IPS-18c (cell line): ENCODE measurements around the gene MED26.
A peak's percentile ranks its signal among the peaks of the same experiment; 100 is the strongest.

Source experiments
- H3K4me3 ChIP-seq: 2 replicates; pipeline ENCODE4 v1.7.0; 2013; ENCODE audit warnings: low read depth, mild to moderate bottlenecking, low read length, moderate library complexity; ENCODE audit not compliant: insufficient read depth
- H3K9me3 ChIP-seq: one replicate; pipeline ENCODE4 v1.6.1; 2013; ENCODE audit warnings: mild to moderate bottlenecking, low read length, moderate library complexity; ENCODE audit not compliant: control insufficient read depth, insufficient read depth

The MED26 gene

DNA sequence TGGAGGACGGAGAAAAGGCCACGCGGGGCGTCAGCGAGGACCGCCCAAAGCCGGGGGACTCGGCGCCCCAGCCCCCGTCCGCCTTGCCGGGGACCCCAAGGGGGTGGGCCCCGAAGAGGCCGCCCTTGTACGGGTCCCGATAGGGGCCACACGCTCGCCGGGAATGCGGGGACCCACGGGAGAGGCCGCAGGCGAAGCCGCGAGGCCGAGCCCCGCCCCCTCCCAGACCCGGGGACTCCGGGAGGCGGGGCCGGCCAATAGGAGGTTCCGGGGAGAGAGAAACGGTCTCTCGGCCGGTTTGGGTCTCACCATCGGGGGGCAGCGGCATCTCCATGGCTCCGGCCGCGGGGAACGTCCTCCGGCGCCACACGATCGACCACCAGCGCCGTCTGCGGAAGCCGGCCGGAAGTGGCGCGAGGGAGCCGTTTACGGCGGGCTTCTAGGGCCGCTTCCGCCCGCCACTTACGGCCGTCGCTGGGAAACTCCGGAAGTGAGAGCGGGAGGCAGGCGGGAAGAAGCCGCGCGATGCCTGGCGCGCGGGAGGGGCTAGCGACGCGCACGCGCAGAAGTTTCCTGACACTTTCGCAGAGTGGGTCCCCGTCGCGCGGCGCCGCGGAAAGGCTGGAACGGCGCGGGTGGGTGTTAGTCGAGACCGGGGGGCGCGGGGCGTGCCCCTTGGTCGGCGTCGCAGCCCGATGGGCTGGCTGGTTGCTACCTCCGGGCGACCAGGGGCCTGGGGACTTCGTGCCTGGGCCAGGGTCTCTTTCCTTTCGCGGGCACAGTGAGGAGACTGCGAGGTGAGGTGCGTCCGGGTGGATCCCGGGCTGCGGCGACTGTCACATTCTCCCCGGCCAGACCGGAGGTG lies 85.7 kb downstream of the MED26 start, which contains the start of gene CHERP:
Gene CHERP (minus strand): TSS at position 393 of the 865 bp plus-strand sequence. CDS start 59 bp downstream, at position 334.
- Histone ChIP-seq H3K9me3 (peaks cover 4% of the 10 kb centered on the region), H3K4me3 (peak within 1 kb of the TSS; percentile 76)

DNA sequence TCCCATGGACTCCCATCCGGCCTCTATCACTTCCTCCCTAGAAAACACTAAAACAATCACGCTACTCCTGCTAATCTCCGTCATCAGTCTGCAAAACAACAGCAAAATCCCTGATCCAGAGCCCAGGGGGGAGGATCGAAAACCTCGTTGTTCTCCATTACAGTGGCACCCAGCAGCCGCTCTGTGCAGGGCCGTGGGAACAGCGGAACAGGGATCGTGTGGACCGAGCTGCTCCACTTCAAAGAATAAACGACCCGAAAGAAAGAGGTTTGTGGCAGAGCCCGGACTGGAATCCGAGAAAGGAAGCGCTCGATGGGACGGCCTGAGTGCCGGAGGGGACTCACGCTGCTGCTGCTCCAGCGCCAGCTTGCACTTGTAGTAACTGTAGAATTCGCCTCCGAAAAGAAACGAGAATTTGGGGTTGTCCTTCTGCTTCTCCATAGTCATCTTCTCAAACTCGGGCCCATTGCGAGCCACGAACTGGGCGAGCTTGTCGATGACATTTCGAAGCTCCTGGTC lies 86.4 kb downstream of the MED26 start:
- Histone ChIP-seq H3K9me3 (peaks cover 4% of the 10 kb centered on the region), H3K4me3 (peak overlapping the region; percentile 76)

DNA sequence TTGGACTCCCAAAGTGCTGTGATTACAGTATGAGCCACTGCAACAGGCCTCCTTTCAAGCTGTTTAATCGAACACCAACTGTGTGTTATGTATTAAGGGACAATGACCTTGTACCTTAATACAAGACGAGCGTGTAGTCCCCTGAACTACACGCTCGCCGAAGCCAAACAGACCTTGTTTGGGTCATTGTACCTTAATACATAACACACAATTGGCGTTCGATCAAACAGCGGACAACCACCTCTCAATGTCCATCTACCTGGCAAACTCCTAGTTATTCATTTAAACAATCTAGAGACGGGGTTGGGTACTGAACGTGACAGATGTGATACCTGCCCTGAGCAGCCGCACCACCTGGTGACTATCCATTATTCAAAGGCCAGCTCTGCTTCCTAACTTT lies 87.1 kb downstream of the MED26 start:
- Histone ChIP-seq H3K9me3 (peaks cover 4% of the 10 kb centered on the region), H3K4me3 (peak overlapping the region; percentile 76)

DNA sequence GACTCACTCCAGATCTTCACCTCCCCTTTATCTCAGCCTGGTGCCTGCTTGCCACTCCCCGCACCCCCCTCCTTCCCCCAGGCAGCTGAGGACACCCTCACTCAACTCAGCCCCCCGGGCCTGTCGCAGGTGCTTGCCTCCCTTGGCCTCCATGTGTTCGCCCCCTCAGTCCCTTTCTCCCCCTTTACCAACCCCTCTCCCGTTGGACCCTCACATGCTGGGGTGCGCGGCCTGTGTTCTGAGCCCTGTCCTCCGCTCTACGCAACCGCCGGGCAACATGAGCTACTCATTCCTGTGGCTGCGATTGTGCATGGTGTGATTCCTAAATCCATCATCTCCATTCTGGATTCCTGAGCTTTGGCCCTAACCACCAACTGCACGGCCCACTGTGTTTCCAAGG lies 90.9 kb downstream of the MED26 start:
- Histone ChIP-seq H3K4me3 (no peak overlapping the region), H3K9me3 (peaks cover 2% of the 10 kb centered on the region)

DNA sequence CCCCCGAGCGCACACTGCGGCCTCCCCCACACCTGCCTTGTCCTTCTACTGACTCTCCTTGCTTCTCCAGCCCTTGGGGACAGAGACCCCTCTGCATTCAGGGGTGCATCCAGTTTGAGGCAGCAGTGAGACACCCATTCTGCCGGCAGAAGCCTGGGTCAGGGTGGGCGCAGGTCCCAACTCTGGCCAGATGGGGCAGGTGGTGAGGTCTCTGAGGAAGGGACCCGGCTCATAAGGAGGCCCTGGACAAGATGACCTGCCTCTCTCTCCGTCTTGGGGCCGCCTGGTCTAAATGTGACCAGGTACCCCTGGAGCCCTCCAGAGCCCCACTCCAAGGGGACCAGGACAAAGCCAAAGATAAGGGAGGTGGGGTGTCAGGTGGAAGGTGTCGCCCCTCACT lies 91.9 kb downstream of the MED26 start:
- peaks cover 2% of the 10 kb centered on the region for H3K9me3 ChIP-seq

DNA sequence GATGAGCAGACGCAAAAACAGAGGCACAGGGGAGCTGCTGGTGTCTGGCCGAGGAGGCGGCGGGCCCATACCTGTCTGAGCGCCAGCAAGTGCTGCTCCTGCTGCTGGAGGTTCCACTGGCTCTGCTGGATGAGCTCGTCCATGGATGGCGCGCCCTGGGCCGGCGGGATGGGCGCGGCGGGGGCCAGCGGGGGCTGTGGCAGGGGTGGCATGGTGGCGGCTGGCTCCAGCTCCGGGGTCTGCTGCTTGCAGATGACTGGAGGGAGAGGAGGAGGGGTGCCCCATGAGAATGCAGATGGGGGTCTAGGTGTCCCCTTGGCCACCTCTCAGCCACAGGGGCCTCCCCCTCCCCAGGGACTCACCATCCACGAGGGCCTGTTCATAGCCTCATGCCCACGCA lies 92.6 kb downstream of the MED26 start:
- H3K9me3 ChIP-seq: peaks cover 2% of the 10 kb centered on the region
- no peak overlapping the region for H3K4me3 ChIP-seq

More for the DNA sequence above, 91.9 kb downstream of the MED26 start:
- H3K4me3 ChIP-seq: no peak overlapping the region

DNA sequence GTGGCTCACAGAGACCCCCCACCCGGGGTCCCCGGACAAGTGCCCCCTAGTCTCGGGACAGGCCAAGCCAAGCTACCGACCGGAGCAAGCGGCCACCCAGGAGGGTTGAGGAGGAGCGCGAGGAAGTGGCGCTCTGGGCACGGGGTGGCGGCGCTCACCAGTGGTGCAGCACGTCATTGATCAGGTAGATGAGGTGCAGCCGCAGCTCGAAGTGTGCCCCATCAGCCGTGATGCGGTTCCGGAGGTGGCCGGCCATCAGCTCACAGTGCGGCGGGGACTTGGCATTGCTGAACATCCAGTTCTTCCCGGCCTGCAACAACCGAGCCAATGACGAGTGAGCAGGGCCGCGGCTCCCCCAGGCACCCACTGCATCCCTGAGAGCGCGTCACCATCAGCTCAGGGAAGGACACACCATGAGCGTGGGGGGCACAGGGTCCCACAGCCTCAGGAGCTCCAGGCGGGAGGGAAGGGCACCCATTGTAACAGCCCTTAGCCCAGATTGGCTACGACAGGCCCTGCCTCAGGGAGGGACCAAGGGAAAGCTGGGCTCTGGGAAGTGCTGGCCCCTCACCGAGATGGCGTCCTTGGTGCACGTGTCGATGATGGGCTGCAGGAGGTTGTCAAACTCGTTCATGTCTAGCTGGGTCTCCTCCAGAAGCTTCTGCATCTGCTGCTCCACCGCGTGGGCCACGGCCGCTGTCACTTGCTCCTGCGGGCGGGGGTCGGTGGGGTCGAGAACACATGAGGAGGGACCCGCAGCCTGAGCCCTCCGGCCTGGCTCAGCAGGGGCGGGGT lies 95.4 kb downstream of the MED26 start:
- Histone ChIP-seq H3K4me3 (no peak overlapping the region), H3K9me3 (no peaks in the 10 kb centered on the region)

DNA sequence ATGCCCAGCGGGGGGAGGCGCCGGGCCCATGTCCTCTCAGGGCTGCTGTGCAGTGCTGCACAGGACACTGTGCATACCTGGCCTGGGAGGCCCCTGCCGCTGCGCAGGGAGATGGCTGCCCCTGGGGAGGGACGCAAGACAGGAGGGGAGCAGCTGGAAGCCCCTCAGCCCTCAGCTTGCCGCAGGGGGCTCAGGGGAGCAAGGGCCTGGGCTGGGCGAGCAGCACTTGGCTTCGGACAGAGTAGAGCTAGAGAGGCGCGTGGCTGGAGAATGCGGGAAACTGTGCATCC lies 96.7 kb downstream of the MED26 start:
- H3K4me3 ChIP-seq: no peak overlapping the region
- H3K9me3 ChIP-seq: no peaks in the 10 kb centered on the region

DNA sequence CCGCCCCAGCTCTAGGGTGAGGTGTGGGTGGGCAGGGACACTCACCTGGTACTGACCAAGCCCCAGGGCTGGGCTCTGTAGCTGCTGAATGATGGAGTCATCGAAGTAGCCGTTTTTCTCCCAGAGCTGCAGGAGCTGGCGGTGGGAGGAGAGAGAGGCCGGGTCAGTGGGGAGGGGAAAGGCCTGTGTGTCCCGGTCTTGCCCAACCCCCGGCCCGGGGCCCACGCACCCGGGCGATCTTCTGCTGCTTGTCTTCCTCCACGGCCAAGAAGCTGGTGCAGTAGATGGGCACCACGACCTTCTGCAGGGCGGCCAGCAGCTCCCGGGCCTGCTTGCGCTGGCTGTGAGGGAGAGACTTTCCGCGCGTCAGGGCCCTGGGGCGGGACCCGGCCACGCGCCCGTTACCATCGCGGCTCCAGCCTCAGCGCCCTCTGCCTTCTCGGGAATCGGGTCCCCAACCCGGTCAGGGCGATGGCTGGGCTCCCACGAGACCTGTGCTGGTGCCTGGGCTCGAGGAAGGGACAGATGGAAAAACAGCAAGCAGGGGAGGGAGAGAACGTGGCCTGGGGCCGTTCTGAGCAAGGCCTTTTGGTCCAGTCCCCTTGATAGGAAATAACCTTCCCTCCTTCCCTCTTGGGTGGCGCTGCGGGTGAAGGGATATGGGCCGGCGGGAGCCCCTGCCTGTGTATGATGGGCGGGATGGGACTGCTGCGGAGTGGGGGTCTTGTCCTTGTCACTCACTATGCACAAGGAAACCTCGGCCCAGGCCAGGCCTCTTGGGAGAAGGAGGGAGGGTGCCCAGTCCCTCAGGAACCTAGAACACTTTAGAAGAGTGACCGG lies 97.2 kb downstream of the MED26 start:
- Histone ChIP-seq H3K9me3 (no peaks in the 10 kb centered on the region), H3K4me3 (no peak overlapping the region)

DNA sequence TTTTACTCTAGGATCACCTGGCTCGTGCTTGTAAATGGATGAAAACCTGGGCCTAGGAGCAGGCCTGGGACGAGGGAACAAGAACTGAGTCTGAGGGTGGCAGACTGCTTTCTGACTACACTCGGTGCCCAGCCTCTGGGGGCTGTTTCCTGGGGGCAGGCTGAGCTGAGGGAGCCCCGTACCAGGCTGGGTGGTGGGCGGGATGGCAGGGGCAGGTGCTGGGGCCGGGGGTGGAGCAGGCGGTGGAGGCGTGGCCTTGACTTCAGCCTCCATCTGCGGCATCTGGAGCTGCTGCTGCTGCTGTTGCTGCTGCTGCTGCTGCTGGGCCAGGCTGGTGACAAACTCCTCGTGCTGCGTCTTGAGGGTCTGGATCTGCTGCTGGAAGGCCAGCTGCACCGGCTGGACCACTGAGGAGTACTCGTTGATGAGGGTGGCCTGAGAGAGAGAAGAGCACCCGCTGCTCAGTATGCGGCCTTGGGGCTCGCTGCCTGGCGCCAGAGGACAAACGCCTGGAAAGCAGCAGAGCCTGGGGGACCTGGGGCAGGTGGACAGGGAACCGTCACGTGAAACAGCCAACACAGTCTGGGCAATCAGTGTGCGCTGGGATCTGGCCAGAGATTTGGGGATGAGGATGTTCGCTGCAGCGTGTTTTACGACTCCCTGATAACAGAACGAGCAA lies 98.4 kb downstream of the MED26 start:
- Histone ChIP-seq H3K4me3 (no peak overlapping the region), H3K9me3 (no peaks in the 10 kb centered on the region)

DNA sequence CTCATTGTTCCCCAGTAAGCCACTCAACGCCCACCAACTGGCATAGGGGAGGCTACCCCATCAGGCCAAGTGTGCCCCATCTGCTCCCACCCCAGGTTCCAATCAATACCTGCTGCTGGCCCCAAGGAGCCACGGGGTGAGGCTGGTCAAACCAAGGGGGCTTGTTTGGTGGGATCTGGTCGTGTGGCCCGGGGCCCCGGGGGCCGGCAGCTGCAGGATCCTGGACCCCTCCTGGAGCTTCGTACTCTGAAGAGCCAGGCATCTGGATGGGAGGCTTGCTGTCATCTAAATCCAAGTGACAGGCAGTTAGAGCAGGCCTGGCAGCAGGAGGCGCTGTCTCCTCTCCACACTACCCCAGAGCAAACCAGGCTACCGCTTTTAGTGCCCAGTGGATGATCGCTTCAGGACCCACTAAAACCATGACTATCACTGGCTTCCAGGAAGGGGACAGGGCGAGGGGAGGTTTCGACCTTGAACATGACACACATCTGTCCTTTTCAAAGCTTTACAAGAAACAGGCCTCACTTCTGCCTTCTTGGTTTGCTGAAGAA lies 100.0 kb downstream of the MED26 start:
- Histone ChIP-seq H3K4me3 (no peak overlapping the region), H3K9me3 (no peaks in the 10 kb centered on the region)

DNA sequence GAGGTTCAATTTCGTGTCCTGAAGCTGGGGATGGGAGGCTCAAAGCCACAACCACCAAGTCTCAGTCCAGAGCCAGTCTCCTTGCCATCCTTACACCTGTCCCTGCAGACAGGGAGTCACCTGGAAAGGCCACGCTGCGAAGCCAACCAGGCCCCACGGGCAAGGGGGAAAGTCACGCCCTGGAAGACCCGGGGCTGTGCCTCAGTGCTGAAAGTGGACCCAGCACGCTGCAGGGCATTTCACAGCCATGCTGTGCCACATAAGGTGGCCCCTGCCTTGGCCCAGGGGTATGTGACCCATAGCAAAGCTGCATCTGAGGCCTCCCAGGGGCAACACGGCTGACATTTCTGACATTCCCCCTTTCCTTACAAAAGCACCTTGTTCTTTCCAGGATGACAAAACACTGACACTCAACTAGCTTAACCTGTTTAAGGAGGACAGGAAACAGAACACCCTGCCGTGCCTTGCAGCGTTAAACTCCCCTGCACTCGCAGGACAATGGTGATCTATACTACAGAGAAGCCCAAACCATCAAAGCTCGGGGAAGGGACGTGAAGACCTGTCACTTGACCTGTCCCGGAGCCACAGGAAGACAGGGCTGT lies 100.6 kb downstream of the MED26 start:
- H3K9me3 ChIP-seq: no peaks in the 10 kb centered on the region

DNA sequence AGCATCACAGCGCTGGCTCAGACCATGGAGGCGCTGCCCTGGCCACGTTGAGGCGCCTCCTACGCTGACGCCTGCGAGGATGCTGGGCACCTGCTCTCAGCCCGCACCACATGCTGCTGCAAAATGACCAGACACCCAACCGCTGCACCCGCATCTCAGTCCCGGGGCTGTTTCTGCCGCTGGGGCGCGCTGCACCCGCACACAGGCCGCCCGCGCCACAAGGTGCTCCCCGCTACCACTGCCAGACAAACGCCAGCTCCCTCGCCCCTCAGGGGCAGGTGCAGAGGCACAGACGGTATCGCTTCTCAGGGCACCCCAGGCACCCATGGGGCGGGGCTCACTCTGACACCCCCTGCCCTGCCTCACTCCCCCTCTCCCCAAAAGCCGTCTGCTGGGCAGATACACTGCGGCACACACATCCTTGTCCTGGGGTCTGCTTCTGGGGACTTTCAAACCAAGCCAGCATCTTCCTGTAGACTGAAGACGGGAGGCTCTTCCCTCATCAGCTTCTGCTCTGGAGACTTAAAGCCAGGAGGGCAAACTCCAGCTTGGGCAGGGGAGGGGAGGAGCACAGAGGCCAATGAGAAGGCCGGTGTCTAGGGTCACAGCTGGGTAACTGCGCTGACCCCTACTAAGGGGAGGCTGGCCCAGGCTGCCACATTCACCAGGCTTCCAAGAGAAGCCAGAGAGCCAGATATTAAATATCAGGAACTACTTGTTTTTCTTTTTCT lies 102.1 kb downstream of the MED26 start:
- Histone ChIP-seq H3K9me3 (no peaks in the 10 kb centered on the region), H3K4me3 (no peak overlapping the region)

More for the DNA sequence above, 100.6 kb downstream of the MED26 start:
- H3K4me3 ChIP-seq: no peak overlapping the region

DNA sequence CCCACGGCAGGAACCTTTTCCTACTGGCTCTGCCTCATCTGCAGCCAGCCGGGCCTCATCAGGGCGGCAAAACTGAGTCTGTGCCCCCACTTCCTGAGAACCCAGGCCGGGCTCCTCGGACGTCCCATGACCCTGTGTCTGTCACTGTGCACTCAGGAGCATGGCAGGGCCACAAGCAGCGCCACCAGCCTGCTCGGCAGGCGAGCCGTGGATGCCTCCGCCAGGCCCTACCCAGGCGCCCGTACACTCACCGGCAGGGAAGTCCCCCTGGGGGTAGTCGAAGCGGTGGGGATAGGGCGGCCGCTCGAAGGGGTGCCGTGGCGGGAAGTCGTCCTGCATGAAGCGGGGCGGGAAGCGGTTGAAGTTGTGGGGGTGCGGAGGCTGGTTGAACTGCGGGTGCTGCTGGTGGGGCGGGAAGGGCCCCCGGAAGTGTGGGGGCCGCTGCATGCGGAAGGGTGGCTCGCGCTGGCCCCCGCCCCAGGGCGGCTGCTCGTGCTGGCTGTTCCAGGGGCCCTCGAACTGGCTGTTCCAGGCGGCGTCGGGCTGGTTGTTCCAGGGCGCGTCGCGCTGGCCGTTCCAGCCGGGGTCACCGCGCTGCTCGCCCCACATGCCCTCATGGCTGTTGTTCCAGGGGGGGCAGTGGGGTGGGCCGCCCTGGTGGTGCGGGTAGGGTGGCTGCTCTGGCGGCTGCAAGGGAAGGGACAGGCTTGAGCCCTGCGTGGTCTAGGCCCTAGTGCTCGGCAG lies 102.8 kb downstream of the MED26 start:
- no peak overlapping the region for H3K4me3 ChIP-seq
- H3K9me3 ChIP-seq: no peaks in the 10 kb centered on the region
